SJCRH30 (cell line): ENCODE data around the gene OGDH. TPM values are rescaled to one million over a fixed set of nuclear protein-coding genes. Genes with fewer than 3 reads are reported as not detected.
A peak's percentile ranks its signal among the peaks of the same experiment; 100 is the strongest.
"Not testable (repeated sequence)": the region's sequence is repeated elsewhere in the genome, so short reads cannot be mapped to it uniquely, and the experiment has no call there.

Source experiments
- DNase-seq, 2 experiments: peaks; one replicate each; pipeline ENCODE4 v3.0.0-alpha.2; 2015 to 2020
- H3K27ac ChIP-seq: fragments of 250-450 bp; sonication (Bioruptor Pico); 2 replicates; pipeline ENCODE4 v1.5.1; 2020; ENCODE audit warnings: mild to moderate bottlenecking, moderate library complexity
- H3K27me3 ChIP-seq: fragments of 250-450 bp; sonication (Bioruptor Pico); 2 replicates; pipeline ENCODE4 v1.5.1; 2020; ENCODE audit warnings: mild to moderate bottlenecking, moderate library complexity
- H3K36me3 ChIP-seq: fragments of 250-450 bp; sonication (Bioruptor Pico); 2 replicates; pipeline ENCODE4 v1.5.1; 2020; ENCODE audit warnings: mild to moderate bottlenecking, moderate library complexity
- H3K4me1 ChIP-seq: fragments of 250-450 bp; sonication (Bioruptor Pico); 2 replicates; pipeline ENCODE4 v1.5.1; 2020; ENCODE audit warnings: mild to moderate bottlenecking, moderate library complexity
- H3K4me3 ChIP-seq: fragments of 250-450 bp; sonication (Bioruptor Pico); 2 replicates; pipeline ENCODE4 v1.5.1; 2020; ENCODE audit warnings: mild to moderate bottlenecking, moderate library complexity
- H3K9me3 ChIP-seq: fragments of 250-450 bp; sonication (Bioruptor Pico); replicated peaks from 2 replicates; pipeline ENCODE4 v1.5.1; 2020; ENCODE audit warnings: mild to moderate bottlenecking, moderate library complexity
- total RNA-seq: library from RNA; depleted of rRNA; stranded (reverse); fragments of >200 nt; shearing (Covaris generic); gene quantifications from 2 replicates; pipeline ENCODE4 v1.2.3, GENCODE V29; 2014

OGDH gene
- total RNA-seq, 1 experiment from 2014 or later = 37.8 TPM

GRCh38 chr7:44703391-44703790 lies 97.0 kb downstream of the OGDH start:
- H3K4me1 ChIP-seq, H3K27me3 ChIP-seq, DNase-seq, H3K4me3 ChIP-seq, H3K9me3 ChIP-seq, H3K27ac ChIP-seq: not testable (repeated sequence)
- H3K36me3 ChIP-seq = peaks cover 25% of the 10 kb centered on the region

GRCh38 chr7:44703921-44704320 lies 97.5 kb downstream of the OGDH start:
- H3K4me1 ChIP-seq = no peaks in the 10 kb centered on the region
- no peaks in the 10 kb centered on the region for H3K27me3 ChIP-seq
- H3K27ac ChIP-seq = no peak overlapping the region
- H3K4me3 ChIP-seq = no peak overlapping the region
- no peaks in the 10 kb centered on the region; the same call in 1 of the 2 replicates for H3K9me3 ChIP-seq
- H3K36me3 ChIP-seq = peaks cover 22% of the 10 kb centered on the region
- no peak for DNase-seq

- H3K27me3 ChIP-seq = no peaks in the 10 kb centered on the region
- no peak for DNase-seq
- peaks cover 10% of the 10 kb centered on the region for H3K36me3 ChIP-seq
- H3K27ac ChIP-seq = no peak overlapping the region
- no peak overlapping the region for H3K4me3 ChIP-seq
- no peaks in the 10 kb centered on the region for H3K4me1 ChIP-seq
- H3K9me3 ChIP-seq = no peaks in the 10 kb centered on the region; the same call in 1 of the 2 replicates
Observed at GRCh38 chr7:44705434-44705833, 99.0 kb downstream of the OGDH start.

GRCh38 chr7:44706788-44707557 lies 100.5 kb downstream of the OGDH start:
- no peaks in the 10 kb centered on the region for H3K4me1 ChIP-seq
- no peaks in the 10 kb centered on the region for H3K27me3 ChIP-seq
- H3K27ac ChIP-seq = no peak overlapping the region
- no peak for DNase-seq
- H3K4me3 ChIP-seq = no peak overlapping the region
- peaks cover 4% of the 10 kb centered on the region; the same call in 1 of the 2 replicates for H3K36me3 ChIP-seq
- no peaks in the 10 kb centered on the region; the same call in 1 of the 2 replicates for H3K9me3 ChIP-seq

- no peaks in the 10 kb centered on the region; the same call in 1 of the 2 replicates for H3K9me3 ChIP-seq
- no peak for DNase-seq
- no peak overlapping the region for H3K27ac ChIP-seq
- no peak overlapping the region for H3K4me3 ChIP-seq
- no peaks in the 10 kb centered on the region; the same call in 1 of the 2 replicates for H3K36me3 ChIP-seq
- H3K4me1 ChIP-seq = no peaks in the 10 kb centered on the region
- no peaks in the 10 kb centered on the region for H3K27me3 ChIP-seq
Observed at GRCh38 chr7:44707558-44708230, 101.3 kb downstream of the OGDH start.

- H3K27ac ChIP-seq = no peak overlapping the region
- no peaks in the 10 kb centered on the region; the same call in 1 of the 2 replicates for H3K9me3 ChIP-seq
- no peaks in the 10 kb centered on the region; the same call in 1 of the 2 replicates for H3K36me3 ChIP-seq
- no peaks in the 10 kb centered on the region for H3K4me1 ChIP-seq
- H3K4me3 ChIP-seq = no peak overlapping the region
- no peak for DNase-seq
- no peaks in the 10 kb centered on the region for H3K27me3 ChIP-seq
Observed at GRCh38 chr7:44709011-44709915, 102.8 kb downstream of the OGDH start.

- no peak overlapping the region for H3K4me3 ChIP-seq
- 0 out of 2 replicates have a peak overlapping the region, but pooled peaks have one; percentile 0 for H3K27ac ChIP-seq
- no peaks in the 10 kb centered on the region; the same call in 1 of the 2 replicates for H3K36me3 ChIP-seq
- no peaks in the 10 kb centered on the region for H3K9me3 ChIP-seq
- H3K27me3 ChIP-seq = no peaks in the 10 kb centered on the region
- no peak for DNase-seq
- H3K4me1 ChIP-seq = no peaks in the 10 kb centered on the region
Observed at GRCh38 chr7:44709945-44710596, 103.6 kb downstream of the OGDH start.

GRCh38 chr7:44711528-44711927 lies 105.1 kb downstream of the OGDH start:
- DNase-seq = no peak
- H3K4me1 ChIP-seq = no peaks in the 10 kb centered on the region
- no peak overlapping the region for H3K27ac ChIP-seq
- no peaks in the 10 kb centered on the region; the same call in 1 of the 2 replicates for H3K36me3 ChIP-seq
- no peak overlapping the region for H3K4me3 ChIP-seq
- H3K27me3 ChIP-seq = no peaks in the 10 kb centered on the region
- no peaks in the 10 kb centered on the region for H3K9me3 ChIP-seq

GRCh38 chr7:44712012-44712411 lies 105.6 kb downstream of the OGDH start:
- Histone ChIP-seq H3K9me3 (no peaks in the 10 kb centered on the region), H3K4me1 (no peaks in the 10 kb centered on the region), H3K36me3 (no peaks in the 10 kb centered on the region; the same call in 1 of the 2 replicates), H3K4me3 (no peak overlapping the region), H3K27me3 (no peaks in the 10 kb centered on the region), H3K27ac (no peak overlapping the region)
- DNase-seq = no peak

- Histone ChIP-seq H3K36me3 (no peaks in the 10 kb centered on the region), H3K4me3 (no peak overlapping the region), H3K9me3 (no peaks in the 10 kb centered on the region), H3K27me3 (no peaks in the 10 kb centered on the region), H3K4me1 (no peaks in the 10 kb centered on the region), H3K27ac (no peak overlapping the region)
- DNase-seq = no peak
Observed at GRCh38 chr7:44713141-44713540, 106.7 kb downstream of the OGDH start.

GRCh38 chr7:44713680-44714335 lies 107.4 kb downstream of the OGDH start:
- Histone ChIP-seq H3K36me3 (no peaks in the 10 kb centered on the region), H3K4me1 (no peaks in the 10 kb centered on the region), H3K27ac (no peak overlapping the region), H3K9me3 (no peaks in the 10 kb centered on the region), H3K4me3 (no peak overlapping the region), H3K27me3 (no peaks in the 10 kb centered on the region)
- DNase-seq = no peak

GRCh38 chr7:44716205-44716604 lies 109.8 kb downstream of the OGDH start:
- Histone ChIP-seq H3K27me3 (no peaks in the 10 kb centered on the region), H3K9me3 (0 out of 2 replicates have a peak, but pooled peaks cover 2% of the 10 kb centered on the region), H3K4me3 (no peak overlapping the region), H3K36me3 (no peaks in the 10 kb centered on the region), H3K27ac (no peak overlapping the region), H3K4me1 (no peaks in the 10 kb centered on the region)
- no peak for DNase-seq

GRCh38 chr7:44720301-44720700 lies 113.9 kb downstream of the OGDH start:
- no peak overlapping the region for H3K4me3 ChIP-seq
- no peak overlapping the region for H3K27ac ChIP-seq
- no peaks in the 10 kb centered on the region for H3K36me3 ChIP-seq
- H3K27me3 ChIP-seq = no peaks in the 10 kb centered on the region
- no peak for DNase-seq
- H3K9me3 ChIP-seq = peaks cover 8% of the 10 kb centered on the region
- no peaks in the 10 kb centered on the region for H3K4me1 ChIP-seq

- Histone ChIP-seq H3K27ac (no peak overlapping the region), H3K36me3 (no peaks in the 10 kb centered on the region), H3K4me1 (peaks cover 7% of the 10 kb centered on the region; the same call in 1 of the 2 replicates), H3K9me3 (peaks cover 8% of the 10 kb centered on the region), H3K4me3 (no peak overlapping the region), H3K27me3 (no peaks in the 10 kb centered on the region)
- DNase-seq = no peak
Observed at GRCh38 chr7:44724276-44724675, 117.8 kb downstream of the OGDH start.
